Mucosa of stomach (tissue), 1 donor: ENCODE measurements around the gene LAMC3.

ENCODE experiments used
- H3K27me3 ChIP-seq: one replicate; pipeline ENCODE4 v1.7.0; 2013; ENCODE audit warnings: mild to moderate bottlenecking, low read length; ENCODE audit not compliant: control insufficient read depth, insufficient read depth
- H3K36me3 ChIP-seq: one replicate; pipeline ENCODE4 v1.7.0; 2013; ENCODE audit warnings: low read length; ENCODE audit not compliant: control insufficient read depth, insufficient read depth
- H3K4me1 ChIP-seq: one replicate; pipeline ENCODE4 v1.7.0; 2013; ENCODE audit warnings: mild to moderate bottlenecking, low read length; ENCODE audit not compliant: control insufficient read depth, insufficient read depth
- H3K4me3 ChIP-seq: one replicate; pipeline ENCODE4 v1.7.0; 2013; ENCODE audit warnings: low read length
- H3K9ac ChIP-seq: one replicate; pipeline ENCODE4 v1.7.0; 2013; ENCODE audit warnings: mild to moderate bottlenecking, low read length, moderate library complexity
- H3K9me3 ChIP-seq: one replicate; pipeline ENCODE4 v1.7.0; 2013; ENCODE audit warnings: mild to moderate bottlenecking, low read length, moderate library complexity; ENCODE audit not compliant: control insufficient read depth
- donor health status: Pancreatic carcinoma.

LAMC3 gene

GRCh38 chr9:131010482-131011273 is 1.7 kb downstream of the LAMC3 start:
- Histone ChIP-seq H3K4me1 (no peaks in the 10 kb centered on the region), H3K4me3 (no peak overlapping the region), H3K9me3 (no peaks in the 10 kb centered on the region), H3K27me3 (peaks cover 30% of the 10 kb centered on the region), H3K36me3 (no peaks in the 10 kb centered on the region), H3K9ac (no peak overlapping the region)

GRCh38 chr9:131011274-131012022 is 2.5 kb downstream of the LAMC3 start:
- Histone ChIP-seq H3K4me3 (no peak overlapping the region), H3K27me3 (peaks cover 30% of the 10 kb centered on the region), H3K9me3 (no peaks in the 10 kb centered on the region), H3K9ac (no peak overlapping the region), H3K36me3 (no peaks in the 10 kb centered on the region), H3K4me1 (no peaks in the 10 kb centered on the region)

- no peak overlapping the region for H3K4me3 ChIP-seq
- no peaks in the 10 kb centered on the region for H3K9me3 ChIP-seq
- no peaks in the 10 kb centered on the region for H3K4me1 ChIP-seq
- H3K27me3 ChIP-seq: peaks cover 30% of the 10 kb centered on the region
- no peaks in the 10 kb centered on the region for H3K36me3 ChIP-seq
- H3K9ac ChIP-seq: no peak overlapping the region
Measured at GRCh38 chr9:131012023-131012334, 3.0 kb downstream of the LAMC3 start.

- Histone ChIP-seq H3K4me3 (no peak overlapping the region), H3K27me3 (peaks cover 30% of the 10 kb centered on the region), H3K4me1 (no peaks in the 10 kb centered on the region), H3K9me3 (no peaks in the 10 kb centered on the region), H3K36me3 (no peaks in the 10 kb centered on the region), H3K9ac (no peak overlapping the region)
Measured at GRCh38 chr9:131012396-131012917, 3.5 kb downstream of the LAMC3 start.

DNA sequence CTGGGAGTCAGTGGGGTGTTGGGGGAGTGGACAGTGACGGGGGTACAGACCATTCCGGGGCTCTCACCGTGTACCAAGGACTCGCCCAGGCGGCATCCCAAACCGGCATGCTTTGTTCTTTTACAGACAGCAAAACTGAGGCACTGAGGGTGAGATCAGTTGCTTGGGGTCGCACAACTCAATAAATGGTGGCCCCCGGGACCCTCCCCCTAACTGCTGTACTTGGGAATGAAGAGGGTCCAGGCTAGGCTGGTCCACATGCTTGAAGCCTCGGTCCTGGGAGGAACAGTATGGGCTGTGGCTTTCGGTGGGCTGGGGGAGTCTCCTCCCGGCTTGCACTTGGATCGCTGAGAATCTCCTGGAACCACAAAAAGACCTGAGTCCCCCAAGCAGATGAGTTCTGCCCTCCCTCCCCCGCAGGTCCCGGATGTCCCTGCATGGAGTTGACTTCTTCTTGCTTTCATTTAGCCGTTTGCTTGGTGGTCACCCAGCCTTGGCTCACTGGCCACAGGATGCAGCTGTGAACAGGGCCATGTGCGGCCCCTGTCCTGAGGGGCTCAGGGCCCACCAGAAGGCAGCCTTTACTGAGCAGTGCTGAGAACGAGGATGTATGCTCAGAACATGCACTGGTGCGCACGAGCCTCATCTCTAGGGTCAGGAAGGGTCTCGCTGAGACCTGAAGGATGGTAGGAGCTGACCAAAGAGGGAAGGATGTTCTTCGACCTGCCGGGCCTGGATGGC is 4.2 kb downstream of the LAMC3 start:
- Histone ChIP-seq H3K9ac (no peak overlapping the region), H3K4me3 (no peak overlapping the region), H3K36me3 (no peaks in the 10 kb centered on the region), H3K9me3 (no peaks in the 10 kb centered on the region), H3K27me3 (peaks cover 30% of the 10 kb centered on the region), H3K4me1 (no peaks in the 10 kb centered on the region)

- Histone ChIP-seq H3K27me3 (peaks cover 23% of the 10 kb centered on the region), H3K9ac (no peak overlapping the region), H3K36me3 (no peaks in the 10 kb centered on the region), H3K4me3 (no peak overlapping the region), H3K4me1 (no peaks in the 10 kb centered on the region), H3K9me3 (no peaks in the 10 kb centered on the region)
Measured at GRCh38 chr9:131013771-131014676, 5.0 kb downstream of the LAMC3 start.

GRCh38 chr9:131015112-131015511 is 6.1 kb downstream of the LAMC3 start:
- H3K9me3 ChIP-seq: no peaks in the 10 kb centered on the region
- no peaks in the 10 kb centered on the region for H3K4me1 ChIP-seq
- peaks cover 14% of the 10 kb centered on the region for H3K27me3 ChIP-seq
- H3K4me3 ChIP-seq: no peak overlapping the region
- no peaks in the 10 kb centered on the region for H3K36me3 ChIP-seq
- H3K9ac ChIP-seq: no peak overlapping the region

GRCh38 chr9:131015876-131016397 is 7.0 kb downstream of the LAMC3 start:
- Histone ChIP-seq H3K9me3 (no peaks in the 10 kb centered on the region), H3K4me3 (no peak overlapping the region), H3K9ac (no peak overlapping the region), H3K27me3 (peaks cover 6% of the 10 kb centered on the region), H3K4me1 (no peaks in the 10 kb centered on the region), H3K36me3 (no peaks in the 10 kb centered on the region)

DNA sequence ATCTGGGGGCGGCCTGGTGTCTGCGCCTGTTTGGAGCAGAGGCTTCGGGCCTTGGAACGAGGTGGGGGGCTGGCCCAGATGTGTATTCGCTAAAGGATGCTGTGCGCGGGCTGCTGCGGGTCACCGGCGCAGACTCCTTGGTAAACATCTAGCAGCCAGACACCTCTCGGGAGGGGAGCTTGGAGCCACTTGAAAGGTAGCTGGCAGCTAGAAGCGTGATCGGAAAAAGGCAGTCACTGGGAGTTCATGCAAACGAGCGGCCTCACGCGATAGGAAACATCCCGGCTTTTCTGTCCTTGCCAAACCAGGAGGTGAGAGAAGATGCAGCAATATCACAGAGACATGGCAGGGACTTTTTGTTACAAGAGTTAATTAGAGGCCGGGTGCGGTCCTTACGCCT is 8.1 kb downstream of the LAMC3 start:
- Histone ChIP-seq H3K9me3 (no peaks in the 10 kb centered on the region), H3K9ac (no peak overlapping the region), H3K27me3 (no peaks in the 10 kb centered on the region), H3K36me3 (no peaks in the 10 kb centered on the region), H3K4me3 (no peak overlapping the region), H3K4me1 (no peaks in the 10 kb centered on the region)

DNA sequence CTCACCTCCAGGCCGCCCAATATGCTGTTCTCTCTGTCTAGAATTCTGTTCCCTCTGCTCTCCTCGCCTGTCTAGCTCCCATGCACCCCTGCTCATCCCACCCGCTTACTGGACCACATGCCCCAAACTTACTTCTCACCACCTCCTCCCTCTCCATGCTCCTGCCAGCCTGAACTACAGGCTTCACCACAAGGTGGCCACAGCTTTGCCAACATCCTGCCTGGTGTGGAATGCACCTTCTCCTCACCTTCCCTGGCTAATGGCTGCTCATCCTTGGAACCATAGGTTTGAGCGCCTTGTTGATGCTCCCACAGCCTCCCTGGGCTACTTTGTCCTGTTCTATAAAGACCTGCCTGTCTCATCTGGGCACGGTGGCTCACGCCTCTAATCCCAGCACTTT is 9.6 kb downstream of the LAMC3 start:
- Histone ChIP-seq H3K4me1 (no peaks in the 10 kb centered on the region), H3K9ac (no peak overlapping the region), H3K36me3 (no peaks in the 10 kb centered on the region), H3K9me3 (no peaks in the 10 kb centered on the region), H3K27me3 (no peaks in the 10 kb centered on the region), H3K4me3 (no peak overlapping the region)
